ENCODE measurements around the gene NUP58.

Gene NUP58

DNA sequence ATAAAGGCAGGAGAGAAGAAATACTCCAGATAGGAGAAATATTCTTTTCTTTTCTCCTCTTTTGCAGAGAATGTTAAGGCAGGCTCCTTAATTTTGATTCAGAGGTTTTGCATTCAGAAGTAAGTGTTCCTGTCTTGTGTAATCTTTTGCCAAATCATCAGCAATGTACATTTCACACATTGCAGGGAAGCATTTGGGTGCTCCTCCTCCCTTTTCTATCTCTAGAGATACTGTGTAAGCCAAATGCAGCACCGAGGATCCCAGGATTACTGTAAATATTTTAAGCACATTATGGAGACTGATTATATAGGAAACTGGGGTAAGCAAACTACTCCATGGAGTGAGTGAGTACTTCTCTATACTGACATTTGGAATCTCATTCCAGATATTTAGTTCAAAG lies 77.6 kb downstream of the NUP58 start:
- H3K36me3 ChIP-seq (ENCODE audit: control insufficient read depth in 1 of 2, insufficient read depth in 2 of 2, low read depth in 1 of 2, low read length in 2 of 2): no peaks in the 10 kb centered on the region
- H3K4me3 ChIP-seq (ENCODE audit: insufficient read depth in 1 of 2, low read depth in 1 of 2, low read length in 2 of 2): no peak overlapping the region
- no peak overlapping the region for H2AK5ac ChIP-seq (ENCODE audit: low read length, severe bottlenecking)
- peaks cover 15 to 32% of the 10 kb centered on the region in 2 experiments for H3K27me3 ChIP-seq (ENCODE audit: control insufficient read depth in 1 of 2, insufficient read depth in 1 of 2, low read length in 2 of 2)
- H3K4ac ChIP-seq (ENCODE audit: low read depth in 1 of 2, low read length in 2 of 2): no peak overlapping the region
- WGBS: no CpG with 5 or more reads among the region's 1 CpG
- H3K79me1 ChIP-seq (replicated peaks; ENCODE audit: low read length, poor library complexity, severe bottlenecking): no peaks in the 10 kb centered on the region
- H4K91ac ChIP-seq (ENCODE audit: low read length): no peak overlapping the region
- H3K23ac ChIP-seq (ENCODE audit: low read length in 2 of 2): no peak overlapping the region
- H2BK15ac ChIP-seq (ENCODE audit: low read depth, poor library complexity, severe bottlenecking): no peak overlapping the region
- no peaks in the 10 kb centered on the region for H3K4me1 ChIP-seq (ENCODE audit: control insufficient read depth, insufficient read depth, low read depth, low read length)
- H2AFZ ChIP-seq (ENCODE audit: low read depth, low read length): no peak overlapping the region
- no peak overlapping the region for H3K9ac ChIP-seq (ENCODE audit: low read length)
- H3K14ac ChIP-seq (ENCODE audit: low read length in 2 of 2): no peak overlapping the region
- H3K4me2 ChIP-seq (ENCODE audit: low read length, poor library complexity, severe bottlenecking): no peak overlapping the region
- no peak overlapping the region for H4K8ac ChIP-seq (ENCODE audit: low read length)
- no peak overlapping the region for H2BK5ac ChIP-seq (ENCODE audit: low read depth, low read length, poor library complexity, severe bottlenecking)
- no peak overlapping the region for H3K18ac ChIP-seq (ENCODE audit: low read depth in 1 of 2, low read length in 2 of 2)
- H3K9me3 ChIP-seq (ENCODE audit: control insufficient read depth, low read length): no peaks in the 10 kb centered on the region
- H2BK12ac ChIP-seq (ENCODE audit: low read length in 2 of 2): no peak overlapping the region
- DNase-seq: no peak
- no peak overlapping the region for H2BK120ac ChIP-seq (ENCODE audit: low read depth, low read length)
- no peak overlapping the region for H3K27ac ChIP-seq (ENCODE audit: low read length, poor library complexity, severe bottlenecking)

- H3K18ac ChIP-seq (ENCODE audit: low read depth in 1 of 2, low read length in 2 of 2): no peak overlapping the region
Measured at GRCh38 chr13:25380082-25380481, 78.7 kb downstream of the NUP58 start.

GRCh38 chr13:25380741-25381324 lies 79.4 kb downstream of the NUP58 start:
- Histone ChIP-seq H3K79me1 (replicated peaks; ENCODE audit: low read length, poor library complexity, severe bottlenecking) (no peaks in the 10 kb centered on the region), H3K4me2 (ENCODE audit: low read length, poor library complexity, severe bottlenecking) (no peak overlapping the region), H2BK120ac (ENCODE audit: low read depth, low read length) (no peak overlapping the region), H2AFZ (ENCODE audit: low read depth, low read length) (no peak overlapping the region), H3K4me1 (ENCODE audit: control insufficient read depth, insufficient read depth, low read depth, low read length) (no peaks in the 10 kb centered on the region), H2BK5ac (ENCODE audit: low read depth, low read length, poor library complexity, severe bottlenecking) (no peak overlapping the region), H3K18ac (ENCODE audit: low read depth in 1 of 2, low read length in 2 of 2) (no peak overlapping the region), H3K9ac (ENCODE audit: low read length) (no peak overlapping the region), H4K91ac (ENCODE audit: low read length) (no peak overlapping the region), H2BK15ac (ENCODE audit: low read depth, poor library complexity, severe bottlenecking) (no peak overlapping the region), H3K4me3 (ENCODE audit: insufficient read depth in 1 of 2, low read depth in 1 of 2, low read length in 2 of 2) (no peak overlapping the region), H2BK12ac (ENCODE audit: low read length in 2 of 2) (no peak overlapping the region), H3K4ac (ENCODE audit: low read depth in 1 of 2, low read length in 2 of 2) (no peak overlapping the region), H3K27me3 (ENCODE audit: control insufficient read depth in 1 of 2, insufficient read depth in 1 of 2, low read length in 2 of 2) (peaks cover 10 to 18% of the 10 kb centered on the region in 2 experiments), H3K36me3 (ENCODE audit: control insufficient read depth in 1 of 2, insufficient read depth in 2 of 2, low read depth in 1 of 2, low read length in 2 of 2) (no peaks in the 10 kb centered on the region), H3K14ac (ENCODE audit: low read length in 2 of 2) (no peak overlapping the region), H2AK5ac (ENCODE audit: low read length, severe bottlenecking) (no peak overlapping the region), H3K27ac (ENCODE audit: low read length, poor library complexity, severe bottlenecking) (no peak overlapping the region), H3K23ac (ENCODE audit: low read length in 2 of 2) (no peak overlapping the region), H4K8ac (ENCODE audit: low read length) (no peak overlapping the region), H3K9me3 (ENCODE audit: control insufficient read depth, low read length) (no peaks in the 10 kb centered on the region)
- WGBS: 78% methylated on average over 6 of the region's 7 CpGs
- no peak for DNase-seq

More at GRCh38 chr13:25380082-25380481, 78.7 kb downstream of the NUP58 start:
- Histone ChIP-seq H2BK15ac (ENCODE audit: low read depth, poor library complexity, severe bottlenecking) (no peak overlapping the region), H3K9ac (ENCODE audit: low read length) (no peak overlapping the region), H2BK5ac (ENCODE audit: low read depth, low read length, poor library complexity, severe bottlenecking) (no peak overlapping the region), H4K91ac (ENCODE audit: low read length) (no peak overlapping the region), H3K27ac (ENCODE audit: low read length, poor library complexity, severe bottlenecking) (no peak overlapping the region), H3K4me1 (ENCODE audit: control insufficient read depth, insufficient read depth, low read depth, low read length) (no peaks in the 10 kb centered on the region), H3K14ac (ENCODE audit: low read length in 2 of 2) (no peak overlapping the region), H3K4me2 (ENCODE audit: low read length, poor library complexity, severe bottlenecking) (no peak overlapping the region), H4K8ac (ENCODE audit: low read length) (no peak overlapping the region), H3K27me3 (ENCODE audit: control insufficient read depth in 1 of 2, insufficient read depth in 1 of 2, low read length in 2 of 2) (peaks cover 11 to 22% of the 10 kb centered on the region in 2 experiments), H3K4ac (ENCODE audit: low read depth in 1 of 2, low read length in 2 of 2) (no peak overlapping the region), H3K23ac (ENCODE audit: low read length in 2 of 2) (no peak overlapping the region), H2BK12ac (ENCODE audit: low read length in 2 of 2) (no peak overlapping the region), H3K9me3 (ENCODE audit: control insufficient read depth, low read length) (no peaks in the 10 kb centered on the region), H3K4me3 (ENCODE audit: insufficient read depth in 1 of 2, low read depth in 1 of 2, low read length in 2 of 2) (no peak overlapping the region), H2AFZ (ENCODE audit: low read depth, low read length) (no peak overlapping the region), H2AK5ac (ENCODE audit: low read length, severe bottlenecking) (no peak overlapping the region), H2BK120ac (ENCODE audit: low read depth, low read length) (no peak overlapping the region), H3K36me3 (ENCODE audit: control insufficient read depth in 1 of 2, insufficient read depth in 2 of 2, low read depth in 1 of 2, low read length in 2 of 2) (no peaks in the 10 kb centered on the region), H3K79me1 (replicated peaks; ENCODE audit: low read length, poor library complexity, severe bottlenecking) (no peaks in the 10 kb centered on the region)
- no peak for DNase-seq
- 82% methylated on average over 3 of the region's 4 CpGs for WGBS

DNA sequence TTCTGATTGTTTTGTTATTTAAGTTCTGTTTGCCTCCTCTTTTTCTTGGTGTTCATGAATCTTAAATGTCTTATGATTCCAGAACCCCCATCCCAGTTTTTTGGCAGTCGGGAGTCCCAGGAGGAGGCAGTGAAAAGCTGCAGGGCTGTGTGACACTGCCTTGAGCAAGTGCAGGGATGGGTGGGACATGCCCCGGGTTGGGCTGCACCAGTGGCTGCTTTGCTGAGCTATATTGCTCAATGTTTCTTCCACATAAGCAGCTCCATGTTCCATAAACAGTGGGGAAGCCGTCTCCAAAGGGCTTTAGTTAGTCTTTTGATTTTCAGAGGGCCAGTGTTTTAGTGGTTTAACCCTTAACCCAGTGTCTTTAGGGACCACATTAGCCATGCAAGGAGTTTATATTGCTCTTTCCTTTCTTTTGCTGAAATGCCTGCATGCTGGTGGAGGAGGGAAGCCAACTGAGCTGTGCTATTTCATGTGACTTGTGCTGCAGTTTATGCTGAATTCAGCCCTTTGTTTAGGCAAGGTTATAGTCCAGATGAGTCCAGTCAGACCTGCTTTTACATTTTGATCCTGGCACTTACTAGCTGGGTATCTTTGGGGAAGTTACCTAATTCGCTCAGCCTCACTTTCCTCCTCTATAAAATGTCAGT lies 83.5 kb downstream of the NUP58 start:
- 24% methylated on average over 3 of the region's 4 CpGs for WGBS
- no peak overlapping the region for H3K9ac ChIP-seq (ENCODE audit: low read length)
- H2BK15ac ChIP-seq (ENCODE audit: low read depth, poor library complexity, severe bottlenecking): no peak overlapping the region
- no peak overlapping the region for H4K91ac ChIP-seq (ENCODE audit: low read length)
- no peaks in the 10 kb centered on the region for H3K36me3 ChIP-seq (ENCODE audit: control insufficient read depth in 1 of 2, insufficient read depth in 2 of 2, low read depth in 1 of 2, low read length in 2 of 2)
- H2AFZ ChIP-seq (ENCODE audit: low read depth, low read length): no peak overlapping the region
- no peak overlapping the region for H3K23ac ChIP-seq (ENCODE audit: low read length in 2 of 2)
- no peak overlapping the region for H3K4ac ChIP-seq (ENCODE audit: low read depth in 1 of 2, low read length in 2 of 2)
- H3K79me1 ChIP-seq (replicated peaks; ENCODE audit: low read length, poor library complexity, severe bottlenecking): no peaks in the 10 kb centered on the region
- no peaks in the 10 kb centered on the region for H3K9me3 ChIP-seq (ENCODE audit: control insufficient read depth, low read length)
- no peak overlapping the region for H3K18ac ChIP-seq (ENCODE audit: low read depth in 1 of 2, low read length in 2 of 2)
- H2BK5ac ChIP-seq (ENCODE audit: low read depth, low read length, poor library complexity, severe bottlenecking): no peak overlapping the region
- peaks cover 4 to 13% of the 10 kb centered on the region in 2 experiments for H3K27me3 ChIP-seq (ENCODE audit: control insufficient read depth in 1 of 2, insufficient read depth in 1 of 2, low read length in 2 of 2)
- no peak overlapping the region for H3K27ac ChIP-seq (ENCODE audit: low read length, poor library complexity, severe bottlenecking)
- H2AK5ac ChIP-seq (ENCODE audit: low read length, severe bottlenecking): no peak overlapping the region
- H4K8ac ChIP-seq (ENCODE audit: low read length): no peak overlapping the region
- H3K4me1 ChIP-seq (ENCODE audit: control insufficient read depth, insufficient read depth, low read depth, low read length): no peaks in the 10 kb centered on the region
- no peak overlapping the region for H3K14ac ChIP-seq (ENCODE audit: low read length in 2 of 2)
- H3K4me3 ChIP-seq (ENCODE audit: insufficient read depth in 1 of 2, low read depth in 1 of 2, low read length in 2 of 2): no peak overlapping the region
- no peak overlapping the region for H3K4me2 ChIP-seq (ENCODE audit: low read length, poor library complexity, severe bottlenecking)
- no peak overlapping the region for H2BK12ac ChIP-seq (ENCODE audit: low read length in 2 of 2)
- DNase-seq: peak; percentile 92
- H2BK120ac ChIP-seq (ENCODE audit: low read depth, low read length): no peak overlapping the region
